ENCODE data around the gene YES1.
"Not testable (repeated sequence)": the region's sequence is repeated elsewhere in the genome, so short reads cannot be mapped to it uniquely, and the experiment has no call there.

Gene YES1

DNA sequence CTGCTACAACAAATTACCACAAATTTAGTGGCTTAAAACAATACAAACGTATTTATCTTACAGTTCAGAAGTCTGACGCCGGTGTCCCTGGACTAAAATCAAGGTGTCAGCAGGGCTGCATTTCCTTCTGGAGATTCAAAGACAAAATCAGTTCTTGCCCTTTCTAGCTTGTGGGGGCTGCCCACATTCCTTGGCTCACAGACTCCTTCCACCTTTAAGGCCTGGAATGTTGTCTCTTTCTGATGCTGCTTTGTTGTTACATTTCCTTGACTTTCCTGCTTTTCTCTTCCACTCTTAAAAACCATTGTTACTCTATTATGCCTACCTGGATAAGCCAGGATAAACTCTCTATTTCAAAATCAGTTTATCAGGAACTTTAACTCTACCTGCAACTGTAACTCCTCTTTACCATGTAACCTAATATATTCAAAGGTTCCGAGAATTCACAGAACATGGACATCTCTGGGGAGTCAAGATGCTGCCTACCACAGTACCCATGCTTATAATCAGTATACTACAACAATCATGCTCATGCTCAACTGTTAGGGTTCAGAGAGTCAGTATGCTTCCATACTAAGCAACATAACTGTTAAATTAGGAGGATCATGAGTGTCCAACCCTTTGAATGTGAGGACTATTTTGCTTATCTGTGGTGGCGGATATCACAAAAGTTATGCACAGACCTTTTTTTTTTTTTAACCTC, 27.4 kb downstream of the YES1 start:
- DNase-seq (ENCODE audit: low read depth in 2 of 2) = no peak

DNA sequence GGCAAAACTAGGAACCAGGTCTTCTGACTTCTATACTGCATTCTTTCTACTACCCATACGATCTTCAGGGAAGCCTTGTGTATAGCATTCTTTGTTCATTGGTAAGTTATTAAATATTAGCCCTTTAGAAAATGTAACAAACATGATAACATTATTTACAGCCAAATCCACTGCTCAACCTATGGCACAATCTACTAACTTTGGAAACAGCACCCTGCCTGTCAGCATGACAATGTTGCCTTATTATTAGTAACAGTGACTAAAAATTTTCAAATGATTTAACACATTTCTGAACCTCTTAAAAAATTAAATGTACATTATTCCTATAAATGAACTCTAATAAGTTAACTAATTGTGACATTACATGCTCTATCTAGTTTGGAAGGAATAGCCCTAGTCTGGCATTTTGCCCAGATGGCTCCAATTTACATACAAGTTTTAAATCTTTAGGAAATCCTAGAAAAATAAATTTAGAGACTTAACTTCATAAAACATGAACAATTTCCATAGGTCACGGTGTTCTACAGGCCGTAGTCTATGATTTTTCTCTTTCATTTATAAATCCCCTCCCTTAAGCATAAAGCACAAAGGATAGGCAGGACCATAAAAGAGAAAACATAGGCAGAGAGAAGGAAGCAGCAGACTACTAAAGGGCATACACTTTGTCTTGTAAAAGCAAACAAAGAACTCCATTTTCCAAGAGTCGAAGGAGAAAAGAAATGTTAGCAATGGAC, 33.7 kb downstream of the YES1 start:
- DNase-seq (ENCODE audit: low read depth in 2 of 2) = no peak

DNA sequence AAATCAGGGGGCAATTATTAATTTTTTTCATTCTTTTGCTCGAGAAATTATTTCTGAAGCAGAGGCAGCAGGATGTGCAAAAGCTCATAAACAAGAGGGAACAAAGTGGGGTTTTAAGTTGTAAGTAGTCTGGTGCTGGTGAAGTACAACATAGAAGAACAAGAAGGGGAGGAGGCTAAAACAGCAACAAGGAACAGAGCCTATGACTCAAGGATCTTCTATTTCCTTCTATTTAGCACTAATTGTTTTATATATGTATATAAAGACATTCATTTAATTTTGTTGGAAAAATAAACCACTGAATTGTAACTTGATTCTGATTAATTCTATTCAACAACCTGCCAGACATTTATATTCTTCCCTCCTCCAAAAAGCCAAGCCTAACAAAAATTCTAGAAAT, 35.0 kb downstream of the YES1 start:
- no peak for DNase-seq (ENCODE audit: low read depth in 2 of 2)

DNA sequence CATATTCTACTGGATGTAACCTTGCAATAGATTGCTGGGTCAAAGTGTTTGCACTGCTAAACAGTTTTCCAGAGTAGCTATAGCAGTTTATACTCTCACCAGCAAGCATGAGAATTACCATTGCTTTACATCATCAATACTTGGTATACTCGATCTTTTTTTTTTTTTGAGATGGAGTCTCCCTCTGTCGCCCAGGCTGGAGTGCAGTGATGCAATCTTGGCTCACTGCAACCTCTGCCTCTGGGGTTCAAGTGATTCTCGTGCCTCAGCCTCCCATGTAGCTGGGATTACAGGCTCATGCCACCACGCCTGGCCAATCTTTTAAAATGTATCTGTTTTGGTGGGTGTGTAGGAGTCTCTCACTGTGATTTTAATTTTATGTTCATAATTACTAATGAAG, 36.0 kb downstream of the YES1 start:
- not testable (repeated sequence) for DNase-seq (ENCODE audit: low read depth in 2 of 2)

DNA sequence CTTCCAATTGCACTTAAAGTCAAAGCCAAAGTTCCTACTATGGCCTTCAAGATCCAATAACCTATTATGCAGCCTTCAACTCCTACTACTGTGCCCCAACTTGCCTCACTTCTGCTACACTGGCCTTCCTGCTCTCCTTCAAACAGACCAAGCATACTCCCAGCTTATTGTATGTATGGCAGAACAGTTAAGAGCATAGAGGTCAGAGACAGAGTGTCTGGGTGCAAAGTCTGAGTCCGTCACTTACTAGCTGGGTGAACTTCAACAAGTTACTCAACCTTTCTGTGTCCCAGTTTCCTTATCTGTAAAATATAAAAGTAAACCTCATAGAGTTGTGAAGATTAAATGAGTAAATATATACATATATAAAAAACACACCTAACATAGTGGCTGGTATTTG, 37.2 kb downstream of the YES1 start:
- no peak for DNase-seq (ENCODE audit: low read depth in 2 of 2)

DNA sequence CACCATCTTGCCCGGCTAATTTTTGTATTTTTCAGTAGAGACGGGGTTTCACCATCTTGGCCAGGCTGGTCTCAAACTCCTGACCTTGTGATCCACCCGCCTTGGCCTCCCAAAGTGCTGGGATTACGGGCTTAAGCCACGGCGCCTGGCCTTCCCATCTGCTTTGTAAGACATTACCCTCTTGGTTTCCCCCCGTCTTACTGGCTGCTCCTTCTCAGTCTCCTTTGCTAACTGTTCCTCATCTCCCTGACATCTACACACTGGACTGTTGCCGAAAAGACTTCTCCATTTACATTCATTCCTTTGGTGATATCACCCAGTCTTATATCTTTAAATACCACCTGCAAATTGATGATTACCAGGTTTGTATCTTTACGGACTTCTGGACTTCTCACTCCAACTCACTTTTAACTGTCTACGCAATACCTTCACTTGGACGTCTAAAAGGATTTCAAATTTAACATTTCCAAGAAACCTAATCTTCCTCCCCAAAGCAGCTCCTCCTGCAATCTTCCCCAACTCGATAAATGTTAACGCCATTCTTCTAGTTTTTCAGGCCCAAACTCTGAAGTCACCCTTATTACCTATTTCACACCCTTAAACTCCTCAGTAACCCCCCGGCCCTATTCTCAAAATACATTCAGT, 37.9 kb downstream of the YES1 start:
- DNase-seq (ENCODE audit: low read depth in 2 of 2) = no peak

DNA sequence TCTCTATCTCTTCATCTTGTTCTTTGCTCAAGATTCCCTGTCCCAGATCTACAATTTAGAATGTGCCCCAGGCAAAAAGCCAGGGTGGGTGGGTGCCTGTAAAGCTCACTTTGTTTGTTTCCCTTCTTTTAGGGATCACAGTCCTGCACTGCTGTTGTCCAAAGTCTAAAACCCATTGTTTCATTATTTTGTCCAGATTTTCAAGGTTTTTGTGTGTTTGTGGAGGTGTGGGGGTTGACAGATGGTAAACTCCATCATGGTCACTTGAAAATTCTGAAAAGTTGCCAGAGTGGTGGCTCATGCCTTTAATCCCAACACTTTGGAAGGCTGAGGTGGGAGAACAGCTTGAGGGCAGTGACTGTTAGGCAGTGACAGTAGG, 41.5 kb downstream of the YES1 start:
- no peak for DNase-seq (ENCODE audit: low read depth in 2 of 2)

DNA sequence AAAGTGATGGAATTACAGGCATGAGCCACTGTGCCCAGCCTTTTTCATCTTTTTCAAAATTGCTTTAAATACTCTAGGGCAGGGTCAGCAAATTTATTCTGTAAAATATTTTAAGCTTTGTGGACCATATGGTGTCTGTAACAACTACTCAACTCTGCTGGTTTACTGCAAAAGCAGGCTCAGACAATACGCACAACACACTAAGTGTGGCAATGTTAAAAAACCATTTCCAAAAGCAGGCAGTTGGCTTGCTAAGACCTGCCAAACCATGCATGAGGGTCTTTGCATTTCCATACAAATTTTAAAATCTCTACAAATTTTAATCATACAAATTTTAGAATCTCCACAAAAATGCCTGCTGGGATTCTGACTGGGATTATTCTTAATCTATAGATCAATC, 44.1 kb downstream of the YES1 start:
- no peak for DNase-seq (ENCODE audit: low read depth in 2 of 2)

DNA sequence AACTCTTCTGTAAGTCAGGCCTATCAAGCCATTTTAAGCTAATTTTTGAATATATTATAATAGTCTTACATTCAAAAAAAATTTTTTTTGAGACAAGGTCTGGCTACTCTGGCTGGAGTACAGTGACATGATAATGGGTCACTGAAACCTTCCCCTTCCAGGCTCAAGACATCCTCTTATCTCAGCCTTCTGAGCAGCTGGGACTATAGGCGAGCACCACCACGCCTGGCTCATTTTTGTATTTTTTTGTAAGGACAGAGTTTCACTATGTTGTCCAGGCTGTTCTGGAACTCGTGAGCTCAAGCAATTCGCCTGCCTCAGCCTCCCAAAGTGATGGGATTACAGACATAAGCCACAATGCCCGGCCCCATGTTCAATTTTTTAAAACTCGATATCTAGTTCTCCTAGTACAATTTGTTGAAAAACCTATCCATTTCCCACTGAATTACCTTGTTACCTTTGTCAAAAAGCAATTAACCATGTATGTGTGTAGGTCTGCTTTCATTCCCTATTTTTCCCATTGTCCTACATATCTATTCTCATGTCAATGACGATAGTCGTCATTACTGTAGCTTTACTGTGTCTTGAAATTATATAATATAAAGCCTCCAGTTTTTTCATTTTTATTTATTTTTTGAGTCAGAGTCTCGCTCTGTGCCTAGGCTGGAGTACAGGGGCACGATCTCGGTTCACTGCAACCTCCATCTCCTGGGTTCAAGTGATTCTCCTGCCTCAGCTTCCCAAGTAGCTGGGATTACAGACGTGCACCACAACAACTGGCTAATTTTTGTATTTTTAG, 44.8 kb downstream of the YES1 start:
- DNase-seq (ENCODE audit: low read depth in 2 of 2) = no peak

DNA sequence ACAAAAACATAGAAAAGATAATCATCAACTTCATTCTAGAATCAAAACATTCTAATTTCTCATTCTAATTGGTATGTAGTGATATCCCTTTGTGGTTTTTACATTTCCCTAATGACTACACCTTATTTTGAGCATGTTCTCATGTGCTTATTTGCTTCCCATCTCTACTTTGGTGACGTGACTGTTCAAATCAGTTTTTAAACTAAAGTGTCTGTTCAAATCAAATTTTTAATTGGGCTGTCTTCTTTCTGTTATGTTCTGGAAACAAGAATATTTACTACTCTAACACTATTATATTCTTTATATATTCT, 45.5 kb downstream of the YES1 start:
- DNase-seq (ENCODE audit: low read depth in 2 of 2) = no peak

DNA sequence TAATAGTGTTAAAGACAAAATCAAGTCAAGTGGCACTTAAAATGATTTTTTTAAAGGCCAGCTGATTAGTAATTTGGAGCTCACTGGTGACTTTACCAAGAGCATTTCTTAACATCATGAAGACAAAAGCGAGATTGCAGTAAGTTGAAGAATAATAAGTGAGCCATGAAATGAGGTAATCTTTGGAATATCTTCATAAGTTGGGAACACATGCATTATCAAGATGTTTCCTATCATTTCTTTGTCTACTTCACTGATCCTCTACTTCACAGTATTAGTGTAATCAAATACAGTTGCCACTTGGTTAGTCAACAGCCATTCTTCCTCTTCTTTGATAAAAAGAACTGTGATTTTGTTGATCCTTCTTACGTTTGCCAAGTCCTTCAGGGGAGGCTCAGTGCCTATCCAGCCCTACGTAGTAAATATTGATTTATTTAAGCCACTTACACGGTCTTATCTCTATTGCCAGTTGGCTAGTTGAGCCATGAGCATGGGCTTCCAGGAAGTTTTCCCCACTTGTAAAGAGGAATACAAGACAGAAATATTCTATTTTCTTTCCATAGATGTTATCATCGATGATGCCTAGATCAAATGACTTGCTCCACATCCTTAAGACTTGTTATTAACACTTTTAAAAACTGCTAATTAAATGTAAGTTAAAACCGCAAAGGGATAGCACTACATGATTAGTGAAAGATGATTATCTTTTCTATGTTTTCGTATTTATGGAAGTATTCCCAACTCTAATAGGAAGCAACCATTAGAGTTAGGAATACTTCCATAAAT, 46.1 kb downstream of the YES1 start:
- DNase-seq (ENCODE audit: low read depth in 2 of 2) = no peak

DNA sequence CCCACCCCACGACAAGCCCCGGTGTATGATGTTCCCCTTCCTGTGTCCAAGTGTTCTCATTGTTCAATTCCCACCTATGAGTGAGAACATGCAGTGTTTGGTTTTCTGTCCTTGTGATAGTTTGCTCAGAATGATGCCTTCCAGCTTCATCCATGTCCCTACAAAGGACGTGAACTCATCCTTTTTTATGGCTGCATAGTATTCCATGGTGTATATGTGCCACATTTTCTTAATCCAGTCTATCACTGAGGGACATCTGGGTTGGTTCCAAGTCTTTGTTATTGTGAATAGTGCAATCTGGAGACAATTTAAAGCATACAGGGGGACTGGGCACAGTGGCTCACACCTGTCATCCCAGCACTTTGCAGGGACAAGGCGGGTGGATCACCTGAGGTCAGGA, 52.2 kb downstream of the YES1 start:
- not testable (repeated sequence) for DNase-seq (ENCODE audit: low read depth in 2 of 2)

DNA sequence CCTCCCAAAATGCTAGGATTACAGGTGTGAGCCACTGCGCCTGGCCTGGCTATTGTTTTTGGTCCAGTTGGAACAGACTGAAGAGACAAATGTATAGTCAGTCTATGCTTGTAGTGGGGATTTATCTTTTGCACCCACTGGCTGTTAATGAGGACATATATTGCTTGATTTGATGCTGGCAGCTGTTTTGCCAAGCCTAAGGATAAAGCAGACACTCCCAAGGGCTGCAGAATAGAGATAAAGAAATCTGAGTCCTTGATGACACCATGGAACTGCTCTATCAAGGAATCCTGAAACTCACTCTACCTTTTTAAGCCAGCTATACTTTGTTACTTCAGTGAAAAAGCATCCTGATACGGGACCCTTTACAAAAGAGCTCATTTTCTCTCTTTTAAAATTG, 56.5 kb downstream of the YES1 start:
- no peak for DNase-seq (ENCODE audit: low read depth in 2 of 2)

DNA sequence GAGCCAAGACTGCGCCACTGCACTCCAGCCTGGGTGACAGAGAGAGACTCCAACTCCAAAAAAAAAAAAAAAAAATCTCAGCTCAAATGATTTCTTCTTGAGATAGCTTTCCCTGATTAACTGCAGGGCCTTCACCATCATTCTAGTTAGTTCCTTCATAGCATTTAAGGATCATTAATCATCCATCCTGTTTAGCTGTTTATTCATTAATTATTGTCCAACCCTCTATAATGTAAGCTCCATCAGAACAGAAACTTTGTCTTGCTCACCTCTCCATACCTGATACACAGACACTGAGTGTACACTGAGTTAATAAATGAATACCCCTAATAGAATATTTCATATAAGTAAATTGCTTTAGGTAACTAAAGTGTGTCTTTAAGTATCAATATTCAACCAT, 57.4 kb downstream of the YES1 start:
- no peak for DNase-seq (ENCODE audit: low read depth in 2 of 2)

DNA sequence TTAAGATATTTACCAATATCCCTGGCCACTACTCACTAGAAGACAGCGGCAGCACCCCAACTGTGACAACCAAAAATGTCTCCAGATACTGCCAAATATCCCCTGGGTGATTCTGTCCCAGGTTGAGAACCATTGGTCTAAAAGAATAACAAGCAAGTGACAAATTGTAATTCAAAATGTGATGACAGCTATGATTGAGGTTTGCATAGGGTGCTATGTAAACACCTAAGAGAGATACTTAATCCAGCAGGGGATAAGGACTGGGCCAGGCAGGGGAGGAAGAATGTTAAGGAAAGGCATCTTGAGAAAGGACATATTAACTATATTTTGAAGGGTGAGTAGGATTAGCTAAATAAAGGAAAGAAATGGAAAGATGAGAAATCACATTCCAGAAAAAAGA, 61.6 kb downstream of the YES1 start:
- no peak for DNase-seq (ENCODE audit: low read depth in 2 of 2)

DNA sequence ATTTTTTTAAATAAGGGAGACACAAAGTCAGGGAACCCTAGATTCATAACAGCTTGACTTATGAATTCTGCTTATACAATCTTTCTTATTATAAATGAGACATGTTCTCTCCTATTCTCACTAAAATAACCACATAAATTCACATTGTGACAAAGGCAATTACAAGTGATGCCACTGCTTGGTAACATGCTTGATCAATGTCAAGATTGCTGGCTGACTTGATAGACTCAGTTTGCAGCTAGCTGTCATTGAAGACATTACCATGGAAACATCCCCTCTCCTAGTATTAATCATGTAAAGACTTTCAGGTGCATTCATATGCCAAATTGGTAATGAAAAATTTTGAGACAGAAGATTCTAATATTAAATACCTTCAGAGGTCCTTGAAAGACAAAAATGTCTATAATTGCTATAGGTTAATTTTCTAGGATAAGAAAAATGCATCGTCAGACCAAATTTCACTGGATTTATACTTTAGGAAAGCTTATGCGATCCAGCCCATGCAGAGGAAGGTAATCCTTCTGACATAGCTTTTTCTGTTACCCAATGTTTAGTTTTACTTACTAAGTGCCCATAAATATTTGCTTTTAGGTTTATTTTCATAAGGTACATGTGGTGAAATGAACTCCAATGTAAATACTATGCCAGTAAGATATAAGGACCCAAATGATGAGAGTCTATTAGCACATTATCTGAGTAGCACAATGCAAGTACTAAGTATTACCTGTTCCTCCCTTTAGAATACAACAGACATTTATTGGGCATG, 67.0 kb downstream of the YES1 start:
- DNase-seq (ENCODE audit: low read depth in 2 of 2) = no peak

DNA sequence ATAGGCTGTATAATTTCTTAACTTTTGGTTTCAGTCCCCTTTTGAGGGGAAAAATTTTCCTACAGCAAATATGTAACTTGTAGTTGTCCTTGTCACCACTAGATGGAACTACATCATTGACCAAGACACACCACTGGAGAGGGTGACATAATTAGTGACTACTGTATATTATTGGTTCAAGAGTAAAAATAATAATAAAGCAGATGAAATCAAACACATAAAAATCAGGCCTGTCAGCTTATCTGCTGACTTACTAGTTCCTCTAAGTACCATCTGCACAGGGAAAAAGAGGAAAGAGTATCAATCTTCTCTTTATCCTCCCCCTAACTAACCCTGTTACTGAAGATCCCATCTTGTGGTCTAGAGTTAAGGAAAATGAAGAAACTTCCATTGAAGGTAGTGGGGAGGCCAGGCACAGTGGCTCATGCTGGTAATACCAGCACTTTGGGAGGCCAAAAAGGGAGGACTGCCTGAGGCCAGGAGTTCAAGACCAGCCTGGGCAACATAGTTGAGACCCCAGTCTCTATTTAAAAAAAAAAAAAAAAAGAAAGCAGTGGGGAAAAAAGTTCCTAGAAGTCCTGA, 70.0 kb downstream of the YES1 start:
- DNase-seq (ENCODE audit: low read depth in 2 of 2) = no peak

DNA sequence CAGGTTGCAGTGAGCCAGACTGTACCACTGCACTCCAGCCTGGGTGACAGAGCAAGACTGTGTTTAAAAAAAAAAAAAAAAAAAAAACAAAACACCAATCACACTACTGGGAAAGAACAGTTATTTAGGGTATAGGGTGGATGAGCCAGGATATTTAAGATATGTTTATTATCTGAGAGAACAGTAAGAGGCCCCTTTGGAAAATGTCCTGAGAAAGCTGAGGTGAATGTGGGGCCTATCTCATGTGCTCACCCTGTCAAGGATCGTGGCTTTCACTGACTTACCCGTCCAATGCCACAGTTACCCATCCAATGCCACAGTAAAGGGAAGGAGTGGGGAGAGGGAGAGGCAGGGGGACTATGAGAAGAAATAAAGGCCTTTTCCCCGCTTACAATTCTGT, 79.7 kb downstream of the YES1 start:
- no peak for DNase-seq (ENCODE audit: low read depth in 2 of 2)

DNA sequence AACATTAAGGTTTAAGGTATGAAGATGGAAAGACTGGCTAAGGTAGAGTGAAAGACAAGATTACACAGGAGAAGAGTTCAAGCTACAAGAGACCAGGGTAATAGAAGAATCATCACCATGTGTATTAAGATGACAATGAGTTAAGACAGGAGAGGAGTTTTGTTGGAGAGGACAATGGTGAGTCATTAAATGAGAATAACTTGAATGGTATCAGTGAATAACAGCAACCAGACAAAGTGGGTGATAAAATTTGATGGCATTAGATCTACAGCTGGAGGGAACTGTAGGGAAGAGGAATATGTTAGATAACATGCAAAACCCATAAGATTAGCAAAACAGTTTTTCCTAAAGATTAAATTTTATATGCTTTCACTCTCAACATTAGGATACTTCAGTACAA, 80.9 kb downstream of the YES1 start:
- DNase-seq (ENCODE audit: low read depth in 2 of 2) = no peak

DNA sequence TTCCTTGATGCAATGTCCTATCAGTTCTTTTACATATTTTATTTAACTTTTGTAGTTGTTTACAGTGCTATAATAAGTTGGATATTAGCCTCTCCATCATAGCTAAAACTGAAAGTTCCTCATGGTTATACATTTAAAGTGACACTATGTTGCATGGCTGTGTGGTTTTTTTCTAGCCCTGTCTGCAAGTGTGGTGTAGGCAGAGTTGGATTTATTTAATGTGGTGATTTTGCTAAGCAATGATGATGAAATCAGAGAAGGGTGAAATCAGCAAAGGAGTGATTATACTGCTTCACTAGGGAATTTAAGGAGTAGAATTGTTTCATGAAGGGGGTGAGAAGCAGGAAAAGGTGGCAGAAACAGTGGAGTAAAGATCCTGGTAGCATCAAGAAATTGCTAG, 81.3 kb downstream of the YES1 start:
- no peak for DNase-seq (ENCODE audit: low read depth in 2 of 2)

DNA sequence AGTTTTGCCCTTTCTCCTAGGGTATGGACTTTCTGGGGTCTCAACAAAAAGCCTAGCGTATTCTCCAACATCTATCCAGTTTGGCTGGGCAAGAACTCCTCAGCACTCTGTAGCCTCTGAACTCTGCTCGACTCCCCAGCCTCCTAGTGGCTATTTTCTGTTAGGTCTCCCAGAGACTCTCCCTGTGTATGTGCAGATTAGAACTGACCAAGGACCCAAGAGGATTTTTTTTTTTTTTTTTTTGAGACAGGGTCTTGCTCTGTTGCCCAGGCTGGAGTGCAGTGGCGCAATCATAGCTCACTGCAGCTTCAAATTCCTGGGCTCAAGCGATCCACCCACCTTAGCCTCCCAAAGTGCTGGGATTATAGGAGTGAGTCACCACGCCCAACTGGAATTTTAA, 81.9 kb downstream of the YES1 start:
- not testable (repeated sequence) for DNase-seq (ENCODE audit: low read depth in 2 of 2)

Data from stimulated activated CD4-positive, alpha-beta T cell treated with anti-CD3 and anti-CD28 coated beads, Interleukin-15, amount 100 ng/mL, for 48 hours (primary cell).